GM23338 (cell line): ENCODE data around the gene HRC. TPM values are rescaled to one million over a fixed set of nuclear protein-coding genes. Genes with fewer than 3 reads are reported as not detected.

Source experiments
- ATAC-seq: fragments of 200-7000 bp; cut with Tn5 transposase; 3 replicates; pipeline ENCODE4 v1.9.1; 2020
- DNase-seq: peaks from one replicate; pipeline ENCODE4 v3.0.0-alpha.2; 2015; ENCODE audit warnings: low spot score
- H2AFZ ChIP-seq: fragments of 200-600 bp; sonication (generic); 2 replicates; pipeline ENCODE4 v1.8.0; 2016; ENCODE audit warnings: antibody characterized with exemption, mild to moderate bottlenecking, moderate library complexity
- H3F3A ChIP-seq: fragments of 200-600 bp; sonication (generic); replicated peaks from 2 replicates; pipeline ENCODE4 v1.8.0; 2017; ENCODE audit warnings: antibody characterized with exemption, mixed run types, low read depth
- H3K27ac ChIP-seq: fragments of 200-600 bp; sonication (generic); 2 replicates; pipeline ENCODE4 v1.6.1; 2016; ENCODE audit warnings: low read depth
- H3K27me3 ChIP-seq: fragments of 200-600 bp; sonication (generic); 2 replicates; pipeline ENCODE4 v1.8.0; 2016; ENCODE audit warnings: mild to moderate bottlenecking, mixed run types, moderate library complexity; ENCODE audit not compliant: insufficient read depth
- H3K36me3 ChIP-seq: fragments of 200-600 bp; sonication (generic); 2 replicates; pipeline ENCODE4 v1.8.0; 2016; ENCODE audit warnings: mild to moderate bottlenecking; ENCODE audit not compliant: insufficient read depth
- H3K4me1 ChIP-seq: fragments of 200-600 bp; sonication (generic); 2 replicates; pipeline ENCODE4 v1.8.0; 2016; ENCODE audit warnings: mild to moderate bottlenecking, moderate library complexity; ENCODE audit not compliant: insufficient read depth
- H3K4me2 ChIP-seq: fragments of 200-600 bp; sonication (generic); 2 replicates; pipeline ENCODE4 v1.7.1; 2017; ENCODE audit warnings: mixed run types
- H3K4me3 ChIP-seq: fragments of 200-600 bp; sonication (generic); 2 replicates; pipeline ENCODE4 v1.6.1; 2016; ENCODE audit warnings: mixed run types
- H3K79me2 ChIP-seq: fragments of 200-600 bp; sonication (generic); replicated peaks from 2 replicates; pipeline ENCODE4 v1.8.0; 2017; ENCODE audit warnings: mild to moderate bottlenecking; ENCODE audit not compliant: insufficient read depth
- H3K9me2 ChIP-seq: fragments of 200-600 bp; sonication (generic); 2 replicates; pipeline ENCODE4 v1.8.0; 2017; ENCODE audit not compliant: insufficient read depth
- H4K20me1 ChIP-seq: fragments of 200-600 bp; sonication (generic); replicated peaks from 2 replicates; pipeline ENCODE4 v1.8.0; 2017; ENCODE audit warnings: mild to moderate bottlenecking; ENCODE audit not compliant: insufficient read depth
- H3K27ac Mint-ChIP-seq: 2 replicates; pipeline ENCODE4 v1.8.0; 2020; ENCODE audit warnings: inconsistent platforms, mild to moderate bottlenecking, moderate library complexity, mixed read lengths
- H3K27me3 Mint-ChIP-seq: 3 replicates; pipeline ENCODE4 v1.8.0; 2022; ENCODE audit warnings: low read depth, mild to moderate bottlenecking, moderate library complexity, mixed read lengths, inconsistent platforms; ENCODE audit not compliant: insufficient read depth, poor library complexity
- H3K36me3 Mint-ChIP-seq: 3 replicates; pipeline ENCODE4 v1.8.0; 2021; ENCODE audit warnings: low read depth, mild to moderate bottlenecking, inconsistent platforms, moderate library complexity, mixed read lengths
- H3K4me1 Mint-ChIP-seq: 3 replicates; pipeline ENCODE4 v1.8.0; 2020; ENCODE audit warnings: mild to moderate bottlenecking, inconsistent platforms, mixed read lengths
- H3K4me3 Mint-ChIP-seq: 3 replicates; pipeline ENCODE4 v1.8.0; 2021; ENCODE audit warnings: moderate library complexity, mild to moderate bottlenecking, inconsistent platforms, mixed read lengths
- H3K9me3 Mint-ChIP-seq: 3 replicates; pipeline ENCODE4 v1.8.0; 2020; ENCODE audit warnings: moderate library complexity, mild to moderate bottlenecking, inconsistent platforms, mixed read lengths
- CREB1 ChIP-seq: fragments of 250-450 bp; sonication (Bioruptor Pico); IDR thresholded peaks from 2 replicates; pipeline ENCODE4 v1.5.0; 2020; ENCODE audit warnings: low read depth, mild to moderate bottlenecking, moderate library complexity
- EZH2 ChIP-seq: fragments of 200-600 bp; sonication (generic); IDR thresholded peaks from one replicate; pipeline ENCODE4 v1.8.0; 2017; ENCODE audit warnings: antibody characterized with exemption, mild to moderate bottlenecking, low read depth; ENCODE audit not compliant: unreplicated experiment
- NANOG ChIP-seq: IDR thresholded peaks from 2 replicates; pipeline ENCODE4 v1.6.1; 2016; ENCODE audit warnings: antibody characterized with exemption, borderline replicate concordance
- POLR2AphosphoS5 ChIP-seq: IDR thresholded peaks from 2 replicates; pipeline ENCODE4 v1.6.1; 2016; ENCODE audit warnings: antibody characterized with exemption, low read depth
- ZNF114 ChIP-seq: fragments of 250-450 bp; sonication (Bioruptor Pico); IDR thresholded peaks from 2 replicates; pipeline ENCODE4 v1.5.0; 2020; ENCODE audit warnings: mild to moderate bottlenecking, moderate library complexity
- ZNF331 ChIP-seq: fragments of 250-450 bp; sonication (Bioruptor Pico); IDR thresholded peaks from 2 replicates; pipeline ENCODE4 v1.5.0; 2020; ENCODE audit warnings: low read depth, mild to moderate bottlenecking, moderate library complexity
- polyA plus RNA-seq: library from polyadenylated mRNA; unstranded; fragments of >200 nt; fragmentation: Nextera tagmentation; extraction: Ambion mirVana; gene quantifications from 2 replicates; pipeline ENCODE4 v1.2.1, GENCODE V29; 2016
- total RNA-seq: library from RNA; depleted of rRNA; stranded (reverse); fragments of >200 nt; shearing (Covaris generic); gene quantifications from 2 replicates; pipeline ENCODE4 v1.2.3, GENCODE V29; 2014
- TF ChIP-seq, protein P1 (sequence below): IDR thresholded peaks from 2 replicates; pipeline ENCODE4 v1.6.1; 2016; ENCODE audit warnings: antibody characterized with exemption
- TF ChIP-seq, protein P2 (sequence below), 2 experiments: fragments of 200-600 bp in 1 of 2; sonication (generic) in 1 of 2; conservative IDR thresholded peaks; 2 replicates each; pipeline versions ENCODE4 v1.5.1 to v1.6.1; 2016 to 2017; ENCODE audit warnings: antibody characterized with exemption in 2 of 2, low read depth in 2 of 2, mild to moderate bottlenecking in 2 of 2, moderate library complexity in 1 of 2

The HRC gene
- total and polyA plus RNA-seq, 2 experiments from 2014 or later, result 1.4 to 2.0 TPM

DNA sequence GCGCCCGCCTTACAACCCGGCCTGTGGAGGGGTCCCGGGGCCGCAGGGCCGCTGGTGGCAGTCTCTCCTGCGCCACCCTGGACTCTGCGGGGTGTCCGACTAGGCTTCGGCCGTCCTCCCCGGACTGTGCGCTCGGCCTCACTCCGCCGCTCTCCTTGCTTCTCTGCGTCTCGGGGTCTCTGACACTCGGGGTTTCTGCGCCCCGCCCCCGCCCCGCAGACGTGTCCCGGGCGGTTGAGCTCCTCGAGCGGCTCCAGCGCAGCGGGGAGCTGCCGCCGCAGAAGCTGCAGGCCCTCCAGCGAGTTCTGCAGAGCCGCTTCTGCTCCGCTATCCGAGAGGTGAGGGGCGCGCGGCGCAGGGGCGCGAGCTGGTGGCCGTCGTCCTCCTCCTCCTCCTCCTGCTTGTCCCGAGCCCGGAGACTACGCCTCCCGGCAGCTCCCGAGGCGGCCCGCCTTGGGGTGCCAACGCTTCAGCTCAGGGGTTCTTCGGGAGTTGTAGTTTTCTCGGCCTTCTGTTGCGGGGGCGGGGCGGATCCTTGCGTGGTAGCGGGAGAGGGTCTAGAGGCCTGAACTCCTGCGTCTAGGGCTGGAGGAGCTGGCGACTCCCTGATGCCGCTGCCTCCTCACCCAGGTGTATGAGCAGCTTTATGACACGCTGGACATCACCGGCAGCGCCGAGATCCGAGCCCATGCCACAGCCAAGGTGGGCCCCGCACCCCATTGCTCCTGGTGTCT, 40.4 kb downstream of the HRC start:
- no peak for TF ChIP-seq NANOG
- peak; percentile 51 for TF ChIP-seq CREB1 (CRISPR knock-in tag)
- TF ChIP-seq, protein P1, sequence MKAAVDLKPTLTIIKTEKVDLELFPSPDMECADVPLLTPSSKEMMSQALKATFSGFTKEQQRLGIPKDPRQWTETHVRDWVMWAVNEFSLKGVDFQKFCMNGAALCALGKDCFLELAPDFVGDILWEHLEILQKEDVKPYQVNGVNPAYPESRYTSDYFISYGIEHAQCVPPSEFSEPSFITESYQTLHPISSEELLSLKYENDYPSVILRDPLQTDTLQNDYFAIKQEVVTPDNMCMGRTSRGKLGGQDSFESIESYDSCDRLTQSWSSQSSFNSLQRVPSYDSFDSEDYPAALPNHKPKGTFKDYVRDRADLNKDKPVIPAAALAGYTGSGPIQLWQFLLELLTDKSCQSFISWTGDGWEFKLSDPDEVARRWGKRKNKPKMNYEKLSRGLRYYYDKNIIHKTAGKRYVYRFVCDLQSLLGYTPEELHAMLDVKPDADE, result peak; percentile 96
- TF ChIP-seq POLR2AphosphoS5, result peak; percentile 56; the same call in 1 of the 2 replicates
- Mint-ChIP-seq H3K27ac (no peak overlapping the region), H3K27me3 (peaks cover 32% of the 10 kb centered on the region), H3K4me1 (peaks cover 10% of the 10 kb centered on the region), H3K36me3 (no peaks in the 10 kb centered on the region; the same call in 2 of the 3 replicates), H3K4me3 (peak overlapping the region; percentile 74), H3K9me3 (no peaks in the 10 kb centered on the region)
- Histone ChIP-seq H3F3A (peaks cover 5% of the 10 kb centered on the region), H3K27ac (no peak overlapping the region), H4K20me1 (peaks cover 7% of the 10 kb centered on the region; the same call in 1 of the 2 replicates), H3K4me1 (peaks cover 8% of the 10 kb centered on the region), H3K9me2 (no peaks in the 10 kb centered on the region), H3K4me3 (peak overlapping the region; percentile 80), H2AFZ (peak overlapping the region; percentile 89), H3K79me2 (no peaks in the 10 kb centered on the region), H3K27me3 (peaks cover 10% of the 10 kb centered on the region), H3K36me3 (no peaks in the 10 kb centered on the region), H3K4me2 (peak overlapping the region; percentile 82)
- peak; percentile 58 for ATAC-seq
- peak; percentile 88 for DNase-seq

- H3K4me2 ChIP-seq, result peak within 1 kb of the TSS; percentile 96
- peak; percentile 84 for DNase-seq
- H3K4me1 ChIP-seq, result peaks cover 8% of the 10 kb centered on the region
- Mint-ChIP-seq H3K9me3 (no peaks in the 10 kb centered on the region), H3K4me1 (peaks cover 11% of the 10 kb centered on the region), H3K27me3 (peaks cover 30% of the 10 kb centered on the region), H3K36me3 (peaks cover 7% of the 10 kb centered on the region), H3K27ac (no peak within 1 kb of the TSS), H3K4me3 (peak within 1 kb of the TSS; percentile 78)
- H3K27ac ChIP-seq, result no peak within 1 kb of the TSS
- peak; percentile 37 for ATAC-seq
- no peaks in the 10 kb centered on the region for H3K79me2 ChIP-seq
- peak within 1 kb of the TSS; percentile 99 for H2AFZ ChIP-seq
- H3F3A ChIP-seq, result peaks cover 11% of the 10 kb centered on the region
- H3K9me2 ChIP-seq, result no peaks in the 10 kb centered on the region
- TF ChIP-seq CREB1 (CRISPR knock-in tag) (no peak), ZNF114 (CRISPR knock-in tag) (no peak), EZH2 (no peak), ZNF331 (no peak)
- TF ChIP-seq, protein P2, sequence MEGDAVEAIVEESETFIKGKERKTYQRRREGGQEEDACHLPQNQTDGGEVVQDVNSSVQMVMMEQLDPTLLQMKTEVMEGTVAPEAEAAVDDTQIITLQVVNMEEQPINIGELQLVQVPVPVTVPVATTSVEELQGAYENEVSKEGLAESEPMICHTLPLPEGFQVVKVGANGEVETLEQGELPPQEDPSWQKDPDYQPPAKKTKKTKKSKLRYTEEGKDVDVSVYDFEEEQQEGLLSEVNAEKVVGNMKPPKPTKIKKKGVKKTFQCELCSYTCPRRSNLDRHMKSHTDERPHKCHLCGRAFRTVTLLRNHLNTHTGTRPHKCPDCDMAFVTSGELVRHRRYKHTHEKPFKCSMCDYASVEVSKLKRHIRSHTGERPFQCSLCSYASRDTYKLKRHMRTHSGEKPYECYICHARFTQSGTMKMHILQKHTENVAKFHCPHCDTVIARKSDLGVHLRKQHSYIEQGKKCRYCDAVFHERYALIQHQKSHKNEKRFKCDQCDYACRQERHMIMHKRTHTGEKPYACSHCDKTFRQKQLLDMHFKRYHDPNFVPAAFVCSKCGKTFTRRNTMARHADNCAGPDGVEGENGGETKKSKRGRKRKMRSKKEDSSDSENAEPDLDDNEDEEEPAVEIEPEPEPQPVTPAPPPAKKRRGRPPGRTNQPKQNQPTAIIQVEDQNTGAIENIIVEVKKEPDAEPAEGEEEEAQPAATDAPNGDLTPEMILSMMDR (conservative IDR thresholded peaks at IDR 0.05; ENCODE audit: low read depth in 2 of 2), result peak; percentile 36 to 39; a peak in 3 of 4 replicates
- peak within 1 kb of the TSS; percentile 80 for H3K4me3 ChIP-seq
- no peaks in the 10 kb centered on the region for H3K36me3 ChIP-seq
- H3K27me3 ChIP-seq, result peaks cover 5% of the 10 kb centered on the region; the same call in 1 of the 2 replicates
- peaks cover 13% of the 10 kb centered on the region; the same call in 1 of the 2 replicates for H4K20me1 ChIP-seq
Measured at GRCh38 chr19:49113762-49114629, 41.2 kb downstream of the HRC start, which contains the start of gene LIN7B. LIN7B (plus strand) TSS chr19:49114370; CDS start chr19:49114405, 35 bp downstream.
